Neural progenitor cell (in vitro differentiated cells): ENCODE results near the gene RBBP9.

Experiments used
- CTCF ChIP-seq: fragments of 200-600 bp; sonication (generic); IDR thresholded peaks from 2 replicates; pipeline ENCODE4 v1.5.1; 2017; ENCODE audit warnings: antibody characterized with exemption, mild to moderate bottlenecking
- EZH2 ChIP-seq: fragments of 200-600 bp; sonication (generic); IDR thresholded peaks from 2 replicates; pipeline ENCODE4 v1.6.1; 2017; ENCODE audit warnings: antibody characterized with exemption, mild to moderate bottlenecking, moderate library complexity
- EZH2phosphoT487 ChIP-seq: fragments of 200-600 bp; sonication (generic); IDR thresholded peaks from 2 replicates; pipeline ENCODE4 v1.6.1; 2017; ENCODE audit warnings: antibody characterized with exemption

- TF ChIP-seq CTCF (no peak), EZH2 (no peak), EZH2phosphoT487 (no peak)
These were observed 56.6 kb downstream of the RBBP9 start for GRCh38 chr20:18440403-18440802.
